ENCODE measurements around the gene RYR2.
"Not testable (repeated sequence)": the region's sequence is repeated elsewhere in the genome, so short reads cannot be mapped to it uniquely, and the experiment has no call there.

The RYR2 gene

GRCh38 chr1:237590386-237590785 lies 548.4 kb downstream of the RYR2 start:
- no peak for DNase-seq

- DNase-seq, result no peak
These were observed 549.4 kb downstream of the RYR2 start for GRCh38 chr1:237591353-237591752.

- not testable (repeated sequence) for DNase-seq
These were observed 561.1 kb downstream of the RYR2 start for GRCh38 chr1:237603036-237603568.

- DNase-seq, result no peak
These were observed 566.4 kb downstream of the RYR2 start for GRCh38 chr1:237608433-237608832.

- DNase-seq, result no peak
These were observed 568.2 kb downstream of the RYR2 start for GRCh38 chr1:237610157-237610556.

GRCh38 chr1:237613984-237614383 lies 572.0 kb downstream of the RYR2 start:
- no peak for DNase-seq

- DNase-seq, result no peak
These were observed 577.6 kb downstream of the RYR2 start for GRCh38 chr1:237619553-237619952.

- no peak for DNase-seq
These were observed 592.9 kb downstream of the RYR2 start for GRCh38 chr1:237634922-237635321.

- DNase-seq, result no peak
These were observed 596.6 kb downstream of the RYR2 start for GRCh38 chr1:237638555-237638954.

GRCh38 chr1:237640011-237640671 lies 598.2 kb downstream of the RYR2 start:
- no peak for DNase-seq

- DNase-seq, result no peak
These were observed 599.0 kb downstream of the RYR2 start for GRCh38 chr1:237640966-237641365.

GRCh38 chr1:237650809-237651208 lies 608.8 kb downstream of the RYR2 start:
- DNase-seq, result no peak

GRCh38 chr1:237655778-237656177 lies 613.8 kb downstream of the RYR2 start:
- no peak for DNase-seq

- DNase-seq, result no peak
These were observed 622.4 kb downstream of the RYR2 start for GRCh38 chr1:237664348-237664747.

- no peak for DNase-seq
These were observed 628.3 kb downstream of the RYR2 start for GRCh38 chr1:237670302-237670701.

GRCh38 chr1:237671262-237671661 lies 629.3 kb downstream of the RYR2 start:
- DNase-seq, result no peak

- no peak for DNase-seq
These were observed 630.0 kb downstream of the RYR2 start for GRCh38 chr1:237671935-237672334.

GRCh38 chr1:237672748-237673147 lies 630.8 kb downstream of the RYR2 start:
- DNase-seq, result no peak

- DNase-seq, result no peak
These were observed 631.6 kb downstream of the RYR2 start for GRCh38 chr1:237673631-237674030.

- no peak for DNase-seq
These were observed 636.0 kb downstream of the RYR2 start for GRCh38 chr1:237677979-237678378.

GRCh38 chr1:237679687-237680086 lies 637.7 kb downstream of the RYR2 start:
- no peak for DNase-seq

- DNase-seq, result no peak
These were observed 639.2 kb downstream of the RYR2 start for GRCh38 chr1:237681210-237681609.

- no peak for DNase-seq
These were observed 642.3 kb downstream of the RYR2 start for GRCh38 chr1:237684236-237684635.

GRCh38 chr1:237685551-237685950 lies 643.6 kb downstream of the RYR2 start:
- no peak for DNase-seq

- DNase-seq, result no peak
These were observed 645.8 kb downstream of the RYR2 start for GRCh38 chr1:237687804-237688203.

All from activated gamma-delta T cell treated with Interleukin-2 at 50 U/mL for 16 hours (primary cell).